Astrocyte of the cerebellum (primary cell): Measurements from ENCODE around the gene CMKLR1.

Source experiments
- DNase-seq: peaks from one replicate; pipeline ENCODE4 v3.0.0-alpha.2; 2011; ENCODE audit warnings: low read depth
- H3K4me3 ChIP-seq: 2 replicates; pipeline ENCODE4 v1.5.1; 2011; ENCODE audit warnings: mild to moderate bottlenecking, low read depth, low read length, moderate library complexity
- in situ Hi-C: cut with HindIII; loops from 2 replicates; pipeline ENCODE4 v1.10.0; 2017; ENCODE audit warnings: low sequenced_read_pairs
- TF ChIP-seq, protein P1 (sequence below): IDR thresholded peaks from 2 replicates; pipeline ENCODE4 v1.5.1; 2012; ENCODE audit warnings: low read length, low read depth, moderate library complexity, mild to moderate bottlenecking; ENCODE audit errors: missing control alignments

The CMKLR1 gene

DNA sequence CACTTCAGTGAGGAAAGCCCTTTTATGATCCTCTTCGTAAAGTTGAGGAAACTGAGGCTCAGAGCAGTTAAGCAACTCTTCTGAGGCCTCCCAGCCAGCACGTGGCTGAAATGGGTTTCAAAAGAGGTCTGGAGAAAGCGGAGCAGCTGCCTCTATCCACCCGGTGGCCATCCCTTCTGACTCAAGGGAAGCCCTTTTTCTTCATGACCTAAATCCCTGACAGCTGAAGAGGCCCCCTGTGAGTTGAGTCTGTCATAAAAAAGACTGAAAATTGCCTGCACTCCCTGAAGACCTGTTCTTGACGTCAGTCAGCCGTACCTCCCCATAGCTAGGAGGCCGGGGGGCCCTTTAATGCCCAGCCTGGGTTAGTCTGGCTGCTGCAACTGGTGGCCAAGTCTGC is 10.7 kb downstream of the CMKLR1 start:
- no peak overlapping the region for H3K4me3 ChIP-seq
- TF ChIP-seq, protein P1, sequence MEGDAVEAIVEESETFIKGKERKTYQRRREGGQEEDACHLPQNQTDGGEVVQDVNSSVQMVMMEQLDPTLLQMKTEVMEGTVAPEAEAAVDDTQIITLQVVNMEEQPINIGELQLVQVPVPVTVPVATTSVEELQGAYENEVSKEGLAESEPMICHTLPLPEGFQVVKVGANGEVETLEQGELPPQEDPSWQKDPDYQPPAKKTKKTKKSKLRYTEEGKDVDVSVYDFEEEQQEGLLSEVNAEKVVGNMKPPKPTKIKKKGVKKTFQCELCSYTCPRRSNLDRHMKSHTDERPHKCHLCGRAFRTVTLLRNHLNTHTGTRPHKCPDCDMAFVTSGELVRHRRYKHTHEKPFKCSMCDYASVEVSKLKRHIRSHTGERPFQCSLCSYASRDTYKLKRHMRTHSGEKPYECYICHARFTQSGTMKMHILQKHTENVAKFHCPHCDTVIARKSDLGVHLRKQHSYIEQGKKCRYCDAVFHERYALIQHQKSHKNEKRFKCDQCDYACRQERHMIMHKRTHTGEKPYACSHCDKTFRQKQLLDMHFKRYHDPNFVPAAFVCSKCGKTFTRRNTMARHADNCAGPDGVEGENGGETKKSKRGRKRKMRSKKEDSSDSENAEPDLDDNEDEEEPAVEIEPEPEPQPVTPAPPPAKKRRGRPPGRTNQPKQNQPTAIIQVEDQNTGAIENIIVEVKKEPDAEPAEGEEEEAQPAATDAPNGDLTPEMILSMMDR = no peak
- in situ Hi-C loops = no loop called here
- DNase-seq = no peak

GRCh38 chr12:108327621-108328344 is 11.3 kb downstream of the CMKLR1 start:
- no peak for DNase-seq
- in situ Hi-C loops = no loop called here
- TF ChIP-seq, protein P1 = no peak
- no peak overlapping the region for H3K4me3 ChIP-seq

- in situ Hi-C loops = no loop called here
- TF ChIP-seq, protein P1 = no peak
- H3K4me3 ChIP-seq = no peak overlapping the region
- DNase-seq = no peak
Measured at GRCh38 chr12:108326254-108326750, 12.8 kb downstream of the CMKLR1 start.

DNA sequence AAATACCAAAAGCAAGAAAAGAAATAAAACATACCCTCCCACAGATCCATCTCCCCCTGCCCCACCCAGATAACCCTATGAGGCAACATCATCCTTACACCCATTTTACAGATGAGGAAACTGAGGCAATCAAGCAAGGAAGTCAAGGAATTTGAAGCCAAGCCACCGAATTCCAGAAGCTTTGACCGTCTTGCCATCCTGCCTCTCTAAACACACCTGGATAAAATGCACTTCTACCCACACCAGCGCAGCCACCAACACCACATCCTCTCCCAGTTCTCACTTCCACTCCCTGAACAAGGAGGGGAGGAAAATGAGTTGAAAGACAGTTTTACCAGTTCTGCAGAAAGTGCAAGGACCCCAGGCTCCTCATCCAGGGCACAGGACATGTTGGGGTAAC is 13.6 kb downstream of the CMKLR1 start:
- H3K4me3 ChIP-seq = no peak overlapping the region

GRCh38 chr12:108325018-108325358 is 14.1 kb downstream of the CMKLR1 start:
- in situ Hi-C loops = no loop called here
- DNase-seq = no peak
- TF ChIP-seq, protein P1 = no peak
- no peak overlapping the region for H3K4me3 ChIP-seq

More for the DNA sequence above, 13.6 kb downstream of the CMKLR1 start:
- DNase-seq = no peak
- TF ChIP-seq, protein P1 = no peak
- in situ Hi-C loops = no loop called here

GRCh38 chr12:108324351-108325017 is 14.6 kb downstream of the CMKLR1 start:
- DNase-seq = no peak
- in situ Hi-C loops = no loop called here
- H3K4me3 ChIP-seq = no peak overlapping the region
- TF ChIP-seq, protein P1 = no peak
